Neutrophil (primary cell): ENCODE data around the gene VPS33B.

Experiments used
- H3K27ac ChIP-seq: fragments of 200-600 bp; sonication (generic); 2 replicates; pipeline ENCODE4 v1.5.1; 2016; ENCODE audit warnings: mild to moderate bottlenecking, moderate library complexity
- H3K27me3 ChIP-seq: fragments of 200-600 bp; sonication (generic); 2 replicates; pipeline ENCODE4 v1.6.0; 2016; ENCODE audit warnings: mild to moderate bottlenecking
- H3K36me3 ChIP-seq: fragments of 200-600 bp; sonication (generic); 2 replicates; pipeline ENCODE4 v1.5.1; 2017
- H3K4me1 ChIP-seq, 2 experiments: fragments of 200-600 bp in 1 of 2; sonication (generic) in 1 of 2; 1 replicate in 1 of 2; 2 replicates in 1 of 2; pipeline versions ENCODE4 v1.5.1 to v1.6.1; 2013 to 2016; ENCODE audit warnings: low read depth in 1 of 2, low read length in 1 of 2, mild to moderate bottlenecking in 1 of 2, moderate library complexity in 1 of 2; ENCODE audit not compliant: control insufficient read depth in 1 of 2, insufficient read depth in 1 of 2
- H3K4me3 ChIP-seq, 2 experiments: fragments of 200-600 bp in 1 of 2; sonication (generic) in 1 of 2; 1 replicate in 1 of 2; 2 replicates in 1 of 2; pipeline ENCODE4 v1.5.1; 2013 to 2016; ENCODE audit warnings: low read depth in 1 of 2, low read length in 1 of 2, mild to moderate bottlenecking in 1 of 2, moderate library complexity in 1 of 2
- H3K9me3 ChIP-seq: fragments of 200-600 bp; sonication (generic); 2 replicates; pipeline ENCODE4 v1.5.1; 2016
- TF ChIP-seq, protein P1 (sequence below): fragments of 200-600 bp; sonication (generic); IDR thresholded peaks from 2 replicates; pipeline ENCODE4 v1.5.1; 2016; ENCODE audit warnings: antibody characterized with exemption

VPS33B gene

DNA sequence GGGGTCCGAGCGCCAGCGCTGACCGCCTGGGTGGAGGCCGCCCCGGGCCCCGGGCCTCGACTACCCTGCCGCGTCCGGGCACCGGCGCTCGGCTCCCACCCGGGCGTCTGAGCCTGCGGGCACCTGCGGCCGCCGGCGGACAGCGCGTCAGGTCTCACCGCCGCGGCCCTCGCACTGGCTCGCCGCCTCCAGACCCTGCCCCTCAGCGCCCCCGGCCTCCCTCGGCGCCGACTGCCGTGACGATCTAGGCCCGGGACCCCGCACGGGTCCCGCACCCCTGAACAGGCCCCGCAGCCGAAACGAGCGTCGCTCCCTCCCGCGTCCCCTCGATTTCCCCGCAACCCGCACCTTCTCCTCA is 28.4 kb downstream of the VPS33B start:
- TF ChIP-seq, protein P1, sequence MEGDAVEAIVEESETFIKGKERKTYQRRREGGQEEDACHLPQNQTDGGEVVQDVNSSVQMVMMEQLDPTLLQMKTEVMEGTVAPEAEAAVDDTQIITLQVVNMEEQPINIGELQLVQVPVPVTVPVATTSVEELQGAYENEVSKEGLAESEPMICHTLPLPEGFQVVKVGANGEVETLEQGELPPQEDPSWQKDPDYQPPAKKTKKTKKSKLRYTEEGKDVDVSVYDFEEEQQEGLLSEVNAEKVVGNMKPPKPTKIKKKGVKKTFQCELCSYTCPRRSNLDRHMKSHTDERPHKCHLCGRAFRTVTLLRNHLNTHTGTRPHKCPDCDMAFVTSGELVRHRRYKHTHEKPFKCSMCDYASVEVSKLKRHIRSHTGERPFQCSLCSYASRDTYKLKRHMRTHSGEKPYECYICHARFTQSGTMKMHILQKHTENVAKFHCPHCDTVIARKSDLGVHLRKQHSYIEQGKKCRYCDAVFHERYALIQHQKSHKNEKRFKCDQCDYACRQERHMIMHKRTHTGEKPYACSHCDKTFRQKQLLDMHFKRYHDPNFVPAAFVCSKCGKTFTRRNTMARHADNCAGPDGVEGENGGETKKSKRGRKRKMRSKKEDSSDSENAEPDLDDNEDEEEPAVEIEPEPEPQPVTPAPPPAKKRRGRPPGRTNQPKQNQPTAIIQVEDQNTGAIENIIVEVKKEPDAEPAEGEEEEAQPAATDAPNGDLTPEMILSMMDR = no peak
- Histone ChIP-seq H3K36me3 (peaks cover 20% of the 10 kb centered on the region), H3K4me1 (peaks cover 14 to 15% of the 10 kb centered on the region in 2 experiments), H3K27me3 (no peaks in the 10 kb centered on the region), H3K9me3 (no peaks in the 10 kb centered on the region), H3K27ac (peak overlapping the region; percentile 65), H3K4me3 (peak overlapping the region; percentile 84 to 98)

DNA sequence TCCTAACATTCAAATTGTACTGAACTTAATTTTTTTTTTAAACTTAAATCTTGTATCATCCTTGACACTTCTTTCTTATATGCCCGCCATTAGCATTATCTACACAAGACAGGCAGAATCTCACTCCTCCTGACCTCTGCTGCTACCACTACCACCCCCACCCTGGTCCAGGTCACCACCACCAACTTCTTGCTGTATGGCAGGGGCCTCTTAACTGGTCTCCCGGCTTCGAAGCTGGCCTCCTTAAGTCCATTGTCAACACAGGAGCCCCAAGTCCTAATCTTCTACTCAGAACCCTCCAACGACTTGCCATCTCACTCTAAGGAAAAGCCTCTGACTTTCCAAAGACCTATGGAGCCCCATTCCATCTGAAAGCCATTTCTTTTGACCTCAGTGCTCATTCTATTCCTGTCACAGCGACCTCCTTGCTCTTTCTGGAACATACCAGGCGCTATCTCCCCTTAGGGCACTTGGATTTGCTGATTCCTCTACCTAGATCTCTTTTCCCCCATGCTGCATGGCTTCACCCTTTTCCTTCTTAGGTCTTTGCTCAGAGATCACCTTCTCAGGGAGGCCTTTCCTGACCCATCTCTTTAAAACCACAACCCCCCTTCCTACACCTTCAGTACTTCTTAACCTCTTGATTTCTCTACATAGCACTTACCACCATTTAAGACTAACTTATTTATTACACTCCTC is 30.7 kb downstream of the VPS33B start:
- Histone ChIP-seq H3K36me3 (no peaks in the 10 kb centered on the region), H3K9me3 (no peaks in the 10 kb centered on the region), H3K4me1 (peaks cover 24 to 26% of the 10 kb centered on the region in 2 experiments), H3K27me3 (no peaks in the 10 kb centered on the region), H3K27ac (no peak overlapping the region), H3K4me3 (no peak overlapping the region)
- TF ChIP-seq, protein P1 = no peak

DNA sequence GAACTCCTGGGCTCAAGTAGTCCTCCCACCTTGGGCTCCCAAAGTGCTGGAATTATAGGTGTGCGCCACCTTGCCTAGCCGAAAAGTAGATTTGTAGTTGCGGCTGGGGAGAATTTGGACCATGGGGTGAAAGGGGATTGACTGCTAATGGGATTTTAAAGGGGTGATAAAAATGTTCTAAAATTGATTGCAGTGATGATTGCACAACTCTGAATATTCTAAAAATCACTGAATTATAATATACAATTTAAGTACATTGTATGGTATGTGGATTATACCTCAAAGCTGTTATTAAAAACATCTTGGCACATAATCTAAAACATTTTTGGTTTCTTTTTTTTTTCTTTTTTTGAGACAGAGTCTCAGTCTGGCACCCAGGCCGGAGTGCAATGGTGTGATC is 31.9 kb downstream of the VPS33B start:
- H3K27ac ChIP-seq = no peak overlapping the region
- no peaks in the 10 kb centered on the region for H3K36me3 ChIP-seq
- no peaks in the 10 kb centered on the region for H3K9me3 ChIP-seq
- H3K4me3 ChIP-seq = no peak overlapping the region
- peaks cover 24 to 26% of the 10 kb centered on the region in 2 experiments for H3K4me1 ChIP-seq
- TF ChIP-seq, protein P1 = no peak
- H3K27me3 ChIP-seq = no peaks in the 10 kb centered on the region

DNA sequence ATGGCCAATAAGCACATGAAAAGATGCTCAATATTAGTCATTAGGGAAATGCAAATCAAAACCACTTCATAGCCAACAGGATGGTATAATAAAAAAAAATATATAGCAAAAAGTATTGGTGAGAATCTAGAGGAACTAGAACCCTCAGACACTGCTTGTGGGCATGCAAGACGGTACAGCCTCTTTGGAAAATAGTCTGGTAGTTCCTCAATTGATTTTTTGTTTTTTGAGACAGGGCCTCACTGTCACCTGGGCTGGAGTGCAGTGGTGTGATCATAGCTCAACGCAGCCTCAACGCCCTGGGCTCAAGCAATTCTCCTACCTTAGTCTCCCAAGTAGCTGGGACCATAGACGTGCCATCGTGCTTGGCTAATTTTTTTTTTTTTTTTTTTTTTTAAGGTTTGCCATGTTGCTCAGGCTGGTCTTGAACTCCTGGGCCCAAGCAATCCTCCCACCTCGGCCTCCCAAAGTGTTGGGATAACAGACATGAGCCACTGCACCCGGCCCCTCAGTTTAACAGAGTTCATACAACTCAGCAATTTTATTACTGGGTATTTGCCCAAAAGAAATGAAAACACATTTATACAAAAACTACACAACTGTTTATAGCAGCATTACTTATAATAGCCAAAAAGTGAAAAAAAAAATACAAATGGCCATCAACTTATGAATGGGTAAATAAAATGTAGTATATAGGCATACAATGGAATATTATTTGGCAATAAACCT is 33.2 kb downstream of the VPS33B start:
- Histone ChIP-seq H3K9me3 (no peaks in the 10 kb centered on the region), H3K36me3 (peaks cover 5% of the 10 kb centered on the region), H3K4me3 (no peak overlapping the region), H3K27ac (peak overlapping the region; percentile 11), H3K4me1 (peaks cover 15 to 20% of the 10 kb centered on the region in 2 experiments), H3K27me3 (no peaks in the 10 kb centered on the region)
- TF ChIP-seq, protein P1 = no peak

DNA sequence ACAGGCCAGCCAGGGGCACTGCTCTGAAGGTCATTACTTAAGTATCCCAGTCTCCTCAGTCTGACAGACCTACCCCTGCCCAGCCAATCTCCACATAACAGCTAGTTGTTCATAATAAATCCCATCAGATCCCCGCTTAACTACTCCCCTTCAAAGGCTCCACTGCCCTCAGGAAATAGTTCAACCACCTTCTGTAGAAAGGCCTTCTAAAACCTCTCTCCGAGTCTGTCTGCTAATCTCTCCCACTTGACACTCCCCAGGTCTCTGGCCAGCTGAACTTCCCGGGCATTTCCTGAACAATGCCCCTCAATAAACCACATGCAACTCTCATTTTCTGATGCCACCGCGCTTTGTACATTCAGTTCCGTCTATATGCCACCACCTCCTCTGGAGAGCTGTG is 34.1 kb downstream of the VPS33B start:
- no peaks in the 10 kb centered on the region for H3K9me3 ChIP-seq
- no peak overlapping the region for H3K4me3 ChIP-seq
- TF ChIP-seq, protein P1 = no peak
- H3K27me3 ChIP-seq = no peaks in the 10 kb centered on the region
- H3K36me3 ChIP-seq = peaks cover 5% of the 10 kb centered on the region
- peak overlapping the region; percentile 11 for H3K27ac ChIP-seq
- H3K4me1 ChIP-seq = peaks cover 11 to 14% of the 10 kb centered on the region in 2 experiments
